B cell (primary cell): ENCODE results near the gene FTCD. TPM values are rescaled to one million over a fixed set of nuclear protein-coding genes. Genes with fewer than 3 reads are reported as not detected.
A peak's percentile ranks its signal among the peaks of the same experiment; 100 is the strongest.

Experiments
- ATAC-seq: fragments of 200-7000 bp; cut with Tn5 transposase; one replicate; pipeline ENCODE4 v1.10.0; 2021; ENCODE audit warnings: low read depth, mild to moderate bottlenecking, moderate number of reproducible peaks, moderate library complexity
- CTCF ChIA-PET: fragments of 350-600 bp; sonication (Branson Sonifier 250); formaldehyde crosslinking; loops from one replicate; lab custom pipeline; 2021; ENCODE audit warnings: antibody characterized with exemption, inconsistent platforms; lab: Charles Lee
- POLR2A ChIA-PET: fragments of 350-600 bp; sonication (Branson Sonifier 250); formaldehyde crosslinking; loops from one replicate; lab custom pipeline; 2021; ENCODE audit warnings: antibody characterized with exemption; lab: Charles Lee
- DNase-seq: peaks from one replicate; pipeline ENCODE4 v3.0.0; 2013
- H2AFZ ChIP-seq: 2 replicates; pipeline ENCODE4 v1.6.1; 2012; ENCODE audit warnings: mild to moderate bottlenecking, low read depth, low read length; ENCODE audit not compliant: insufficient read depth, poor library complexity, severe bottlenecking
- H3K27ac ChIP-seq, 2 donors: 1 replicate in 1 of 2; 2 replicates in 1 of 2; pipeline ENCODE4 v1.5.1; 2012 to 2013; ENCODE audit warnings: low read length in 2 of 2, mild to moderate bottlenecking in 2 of 2, moderate library complexity in 1 of 2
- H3K27me3 ChIP-seq, 4 experiments: fragments of 200-600 bp in 1 of 4; sonication (generic) in 1 of 4; replicated peaks in 1 of 4; 1 replicate in 2 of 4; 2 replicates in 2 of 4; pipeline versions ENCODE4 v1.6.1 to v1.7.0; 2013 to 2016; ENCODE audit warnings: low read length in 3 of 4, mild to moderate bottlenecking in 2 of 4, mixed read lengths in 1 of 4, moderate library complexity in 1 of 4; ENCODE audit not compliant: insufficient read depth in 4 of 4, control insufficient read depth in 3 of 4; ENCODE audit errors: control extremely low read depth in 1 of 4
- H3K36me3 ChIP-seq, 2 experiments: replicated peaks in 1 of 2; 1 replicate in 1 of 2; 2 replicates in 1 of 2; pipeline versions ENCODE4 v1.6.1 to v1.7.1; 2013; ENCODE audit warnings: low read length in 1 of 2; ENCODE audit not compliant: insufficient read depth in 2 of 2, control insufficient read depth in 1 of 2; ENCODE audit errors: control extremely low read depth in 1 of 2, extremely low read depth in 1 of 2
- H3K4me1 ChIP-seq, 2 donors: fragments of 200-600 bp in 1 of 2; sonication (generic) in 1 of 2; 1 replicate in 1 of 2; 2 replicates in 1 of 2; pipeline versions ENCODE4 v1.5.1 to v1.6.1; 2013 to 2017; ENCODE audit warnings: low read length in 2 of 2; ENCODE audit not compliant: control insufficient read depth in 2 of 2, insufficient read depth in 2 of 2
- H3K4me2 ChIP-seq: replicated peaks from 2 replicates; pipeline ENCODE3; 2012; ENCODE audit warnings: mild to moderate bottlenecking, low read depth, low read length; ENCODE audit not compliant: poor library complexity, severe bottlenecking
- H3K4me3 ChIP-seq, 5 experiments: fragments of 200-600 bp in 1 of 5; sonication (generic) in 1 of 5; 1 replicate in 3 of 5; 2 replicates in 2 of 5; pipeline versions ENCODE4 v1.5.1 to v1.7.0; 2011 to 2016; ENCODE audit warnings: low read length in 4 of 5, mild to moderate bottlenecking in 4 of 5, low read depth in 2 of 5, control low read depth in 1 of 5, moderate library complexity in 1 of 5; ENCODE audit not compliant: insufficient read depth in 1 of 5; ENCODE audit errors: control extremely low read depth in 1 of 5, extremely low read depth in 1 of 5
- H3K79me2 ChIP-seq: fragments of 200-600 bp; sonication (generic); one replicate; pipeline ENCODE4 v1.6.0; 2016; ENCODE audit warnings: low read length; ENCODE audit not compliant: control insufficient read depth, insufficient read depth
- H3K9ac ChIP-seq: fragments of 200-600 bp; sonication (generic); 2 replicates; pipeline ENCODE4 v1.6.1; 2017; ENCODE audit warnings: mild to moderate bottlenecking, low read length, moderate library complexity
- H3K9me3 ChIP-seq, 3 donors: one replicate each; pipeline versions ENCODE4 v1.6.1 to v1.7.1; 2013; ENCODE audit warnings: low read length in 2 of 3; ENCODE audit not compliant: control insufficient read depth in 2 of 3, insufficient read depth in 1 of 3; ENCODE audit errors: control extremely low read depth in 1 of 3
- H4K20me1 ChIP-seq: 2 replicates; pipeline ENCODE4 v1.6.0; 2012; ENCODE audit warnings: mild to moderate bottlenecking, low read length; ENCODE audit not compliant: insufficient read depth, control insufficient read depth, poor library complexity, severe bottlenecking
- H3K27ac Mint-ChIP-seq: one replicate; pipeline ENCODE4 v1.8.0; 2021; ENCODE audit warnings: mixed read lengths
- H3K27me3 Mint-ChIP-seq: one replicate; pipeline ENCODE4 v1.8.0; 2021; ENCODE audit warnings: mixed read lengths
- H3K4me1 Mint-ChIP-seq: one replicate; pipeline ENCODE4 v1.8.0; 2021; ENCODE audit warnings: mixed read lengths
- H3K4me3 Mint-ChIP-seq: one replicate; pipeline ENCODE4 v1.8.0; 2021; ENCODE audit warnings: mixed read lengths
- H3K9me3 Mint-ChIP-seq: one replicate; pipeline ENCODE4 v1.8.0; 2022; ENCODE audit warnings: mixed read lengths; ENCODE audit not compliant: insufficient read depth
- EZH2 ChIP-seq: IDR thresholded peaks from 2 replicates; pipeline ENCODE4 v1.6.1; 2012; ENCODE audit warnings: borderline replicate concordance, low read depth, mild to moderate bottlenecking, moderate library complexity, low read length; ENCODE audit not compliant: insufficient read depth, poor library complexity, severe bottlenecking
- WGBS: methylation state at CpG from one replicate; pipeline ENCODE4 v1.1.5; 2013; ENCODE audit warnings: missing lambda C conversion rate; ENCODE audit not compliant: insufficient coverage; 5-methylcytosine and 5-hydroxymethylcytosine counted together
- intact Hi-C: fragments of 100-400 bp; cut with micrococcal nuclease; formaldehyde crosslinking; loops from one replicate; pipeline ENCODE4 v1.10.0; 2022
- polyA plus RNA-seq: library from polyadenylated mRNA; depleted of rRNA; stranded (reverse); fragments of >200 nt; gene quantifications from 2 replicates; pipeline ENCODE4 v1.2.3, GENCODE V29; 2012
- total RNA-seq, 2 donors: library from RNA; stranded (reverse); fragments of 120-200 nt in 1 of 2; gene quantifications; 1 replicate in 1 of 2; 2 replicates in 1 of 2; pipeline versions ENCODE4 v1.2.3 to v1.2.4, GENCODE V29; 2013 to 2022
- TF ChIP-seq, protein P1 (sequence below): fragments of 200-600 bp; IDR thresholded peaks from one replicate; pipeline ENCODE4 v1.8.0; 2022; ENCODE audit warnings: antibody characterized with exemption, mild to moderate bottlenecking

The FTCD gene
- total and polyA plus RNA-seq, 2 donors (not counting 1 experiment from before 2014, with no cell fraction given), result 0.22 to 0.39 TPM

DNA sequence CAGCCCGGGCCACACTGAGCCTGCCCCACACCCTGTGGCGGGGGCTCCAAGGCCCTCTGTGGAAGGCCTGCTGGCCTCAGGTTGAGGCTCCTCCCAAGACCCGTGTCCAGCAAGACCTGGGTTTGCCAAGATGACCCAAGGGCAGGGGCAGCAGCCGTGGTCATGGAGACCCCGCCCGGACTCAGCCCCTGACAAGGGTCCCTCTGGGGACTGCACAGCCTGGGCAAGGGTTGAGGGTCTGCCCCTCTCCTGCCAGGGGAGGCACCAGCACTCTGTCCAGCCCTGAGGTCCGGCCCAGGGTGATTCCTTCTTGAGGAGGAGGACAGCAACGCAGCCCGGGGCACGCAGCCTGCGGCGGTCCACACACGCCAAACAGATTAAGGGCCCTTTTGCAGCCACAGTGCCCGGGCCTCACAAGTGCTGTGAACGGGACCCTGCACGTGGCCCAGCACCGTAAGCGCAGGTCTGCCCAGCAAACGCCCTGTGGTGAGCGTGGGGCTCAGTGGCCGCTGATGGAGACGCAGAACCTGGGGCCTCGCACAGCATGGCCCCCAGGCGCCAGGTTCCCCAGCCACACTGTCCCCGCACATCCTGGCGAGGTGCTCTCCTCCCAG lies 25.5 kb upstream of the FTCD start:
- DNase-seq, result no peak
- Histone ChIP-seq H3K79me2 (peaks cover 3% of the 10 kb centered on the region), H4K20me1 (no peaks in the 10 kb centered on the region), H3K36me3 (no peaks in the 10 kb centered on the region), H3K9me3 (peaks cover 0 to 6% (median 0%) of the 10 kb centered on the region in 3 donors), H2AFZ (no peak overlapping the region), H3K27ac (no peak overlapping the region), H3K4me1 (peaks cover 0 to 16% of the 10 kb centered on the region in 2 donors), H3K9ac (no peak overlapping the region), H3K27me3 (no peaks in the 10 kb centered on the region), H3K4me2 (no peak overlapping the region), H3K4me3 (no peak overlapping the region)
- Mint-ChIP-seq H3K4me3 (no peak overlapping the region), H3K27me3 (no peaks in the 10 kb centered on the region), H3K4me1 (peaks cover 9% of the 10 kb centered on the region), H3K9me3 (peaks cover 4% of the 10 kb centered on the region), H3K27ac (no peak overlapping the region)
- CTCF ChIA-PET, result no interaction called here
- intact Hi-C loops, result no loop called here
- TF ChIP-seq, protein P1, sequence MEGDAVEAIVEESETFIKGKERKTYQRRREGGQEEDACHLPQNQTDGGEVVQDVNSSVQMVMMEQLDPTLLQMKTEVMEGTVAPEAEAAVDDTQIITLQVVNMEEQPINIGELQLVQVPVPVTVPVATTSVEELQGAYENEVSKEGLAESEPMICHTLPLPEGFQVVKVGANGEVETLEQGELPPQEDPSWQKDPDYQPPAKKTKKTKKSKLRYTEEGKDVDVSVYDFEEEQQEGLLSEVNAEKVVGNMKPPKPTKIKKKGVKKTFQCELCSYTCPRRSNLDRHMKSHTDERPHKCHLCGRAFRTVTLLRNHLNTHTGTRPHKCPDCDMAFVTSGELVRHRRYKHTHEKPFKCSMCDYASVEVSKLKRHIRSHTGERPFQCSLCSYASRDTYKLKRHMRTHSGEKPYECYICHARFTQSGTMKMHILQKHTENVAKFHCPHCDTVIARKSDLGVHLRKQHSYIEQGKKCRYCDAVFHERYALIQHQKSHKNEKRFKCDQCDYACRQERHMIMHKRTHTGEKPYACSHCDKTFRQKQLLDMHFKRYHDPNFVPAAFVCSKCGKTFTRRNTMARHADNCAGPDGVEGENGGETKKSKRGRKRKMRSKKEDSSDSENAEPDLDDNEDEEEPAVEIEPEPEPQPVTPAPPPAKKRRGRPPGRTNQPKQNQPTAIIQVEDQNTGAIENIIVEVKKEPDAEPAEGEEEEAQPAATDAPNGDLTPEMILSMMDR, result no peak
- TF ChIP-seq EZH2, result no peak
- ATAC-seq, result no peak
- POLR2A ChIA-PET, result no interaction called here
- 95% methylated on average over 26 of the region's 26 CpGs for WGBS

DNA sequence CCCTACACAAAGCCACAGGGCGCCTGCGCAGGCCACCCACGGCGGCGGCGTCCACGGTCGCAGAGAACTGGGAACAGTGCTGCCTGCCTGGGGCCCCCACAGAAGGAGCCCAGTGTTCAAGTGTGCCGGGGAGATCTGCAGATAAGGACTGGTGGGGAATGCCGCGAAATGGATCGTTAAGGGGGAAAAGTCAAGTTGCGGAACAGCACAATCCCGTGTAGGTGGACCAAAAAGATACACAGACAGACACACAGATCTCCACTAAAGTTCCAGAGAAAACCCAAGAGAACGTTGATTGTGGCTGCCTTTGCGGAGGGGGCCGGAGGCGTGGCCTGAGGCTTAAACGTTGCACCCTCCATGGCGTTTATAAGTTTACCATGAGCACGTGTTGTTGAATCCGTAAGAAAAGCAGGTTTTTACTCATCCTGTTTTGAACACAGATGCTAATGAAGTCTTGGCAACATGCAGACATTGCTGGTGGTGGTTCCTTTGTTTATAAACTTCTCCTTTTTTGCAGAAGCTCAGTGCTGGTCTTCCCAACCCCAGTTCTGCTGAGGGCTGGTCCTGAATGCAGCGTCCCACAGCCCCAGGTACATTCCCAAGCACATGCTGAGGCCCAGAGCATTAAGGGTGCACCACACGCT lies 24.8 kb upstream of the FTCD start:
- no peak for ATAC-seq
- CTCF ChIA-PET, result no interaction called here
- no peak for TF ChIP-seq EZH2
- TF ChIP-seq, protein P1, result no peak
- H3K27me3 ChIP-seq, result no peaks in the 10 kb centered on the region
- POLR2A ChIA-PET, result no interaction called here
- peaks cover 0 to 10% of the 10 kb centered on the region in 2 donors for H3K4me1 ChIP-seq
- peaks cover 3% of the 10 kb centered on the region for H3K79me2 ChIP-seq
- H3K9ac ChIP-seq, result no peak overlapping the region
- H3K4me3 ChIP-seq, result no peak overlapping the region
- 90% methylated on average over 19 of the region's 24 CpGs for WGBS
- H3K27ac ChIP-seq, result no peak overlapping the region
- H3K4me1 Mint-ChIP-seq, result peaks cover 5% of the 10 kb centered on the region
- peaks cover 0 to 6% (median 0%) of the 10 kb centered on the region in 3 donors for H3K9me3 ChIP-seq
- H2AFZ ChIP-seq, result no peak overlapping the region
- no peak overlapping the region for H3K27ac Mint-ChIP-seq
- no peaks in the 10 kb centered on the region for H3K36me3 ChIP-seq
- intact Hi-C loops, result no loop called here
- peak overlapping the region; percentile 27 for H3K4me3 Mint-ChIP-seq
- peaks cover 4% of the 10 kb centered on the region for H3K9me3 Mint-ChIP-seq
- no peak for DNase-seq
- H3K4me2 ChIP-seq, result no peak overlapping the region
- no peaks in the 10 kb centered on the region for H3K27me3 Mint-ChIP-seq
- no peaks in the 10 kb centered on the region for H4K20me1 ChIP-seq
